HEK293 (cell line): ENCODE measurements around the gene PPP3CA.

Experiments used
- PATZ1 ChIP-seq: fragments of 450-650 bp; formaldehyde crosslinking; IDR thresholded peaks from 2 replicates; pipeline ENCODE4 v1.5.1; 2016; ENCODE audit warnings: missing biosample characterization, missing genetic modification characterization
- SETDB1 ChIP-seq: IDR thresholded peaks from one replicate; pipeline ENCODE4 v1.6.1; 2017; ENCODE audit warnings: mild to moderate bottlenecking, low read length, moderate library complexity, mixed read lengths; ENCODE audit not compliant: insufficient read length
- ZNF155 ChIP-seq: fragments of 450-650 bp; formaldehyde crosslinking; IDR thresholded peaks from 2 replicates; pipeline ENCODE4 v1.5.1; 2016; ENCODE audit warnings: missing biosample characterization, missing genetic modification characterization
- ZNF610 ChIP-seq: fragments of 450-650 bp; formaldehyde crosslinking; IDR thresholded peaks from 2 replicates; pipeline ENCODE4 v1.5.1; 2016; ENCODE audit warnings: missing biosample characterization, missing genetic modification characterization, borderline replicate concordance
- ZNF785 ChIP-seq: fragments of 450-650 bp; formaldehyde crosslinking; IDR thresholded peaks from 2 replicates; pipeline ENCODE4 v1.5.1; 2016; ENCODE audit warnings: missing biosample characterization, missing genetic modification characterization
- ZNF837 ChIP-seq: fragments of 450-650 bp; formaldehyde crosslinking; IDR thresholded peaks from 2 replicates; pipeline ENCODE4 v1.5.1; 2016; ENCODE audit warnings: missing biosample characterization, missing genetic modification characterization
- ZXDB ChIP-seq: fragments of 450-650 bp; formaldehyde crosslinking; IDR thresholded peaks from 2 replicates; pipeline ENCODE4 v1.5.1; 2016; ENCODE audit warnings: missing biosample characterization, missing genetic modification characterization
- TF ChIP-seq, protein P1 (sequence below): fragments of 450-650 bp; formaldehyde crosslinking; IDR thresholded peaks from 2 replicates; pipeline ENCODE4 v1.5.1; 2016; ENCODE audit warnings: missing biosample characterization, missing genetic modification characterization
- TF ChIP-seq, protein P2 (sequence below): fragments of 450-650 bp; formaldehyde crosslinking; conservative IDR thresholded peaks from 2 replicates; pipeline ENCODE4 v1.5.1; 2016; ENCODE audit warnings: low read depth, missing biosample characterization, missing genetic modification characterization
- TF ChIP-seq, protein P3 (sequence below): fragments of 450-650 bp; formaldehyde crosslinking; IDR thresholded peaks from 2 replicates; pipeline ENCODE4 v1.5.1; 2016; ENCODE audit warnings: missing biosample characterization, missing genetic modification characterization, borderline replicate concordance
- TF ChIP-seq, protein P4 (sequence below): sonication (generic); formaldehyde crosslinking; IDR thresholded peaks from 2 replicates; pipeline ENCODE4 v1.8.1; 2022; ENCODE audit warnings: mild to moderate bottlenecking, moderate library complexity, missing genetic modification reagents
- TF ChIP-seq, protein P5 (sequence below): fragments of 450-650 bp; formaldehyde crosslinking; IDR thresholded peaks from 2 replicates; pipeline ENCODE4 v1.5.1; 2016; ENCODE audit warnings: missing biosample characterization, missing genetic modification characterization

DNA sequence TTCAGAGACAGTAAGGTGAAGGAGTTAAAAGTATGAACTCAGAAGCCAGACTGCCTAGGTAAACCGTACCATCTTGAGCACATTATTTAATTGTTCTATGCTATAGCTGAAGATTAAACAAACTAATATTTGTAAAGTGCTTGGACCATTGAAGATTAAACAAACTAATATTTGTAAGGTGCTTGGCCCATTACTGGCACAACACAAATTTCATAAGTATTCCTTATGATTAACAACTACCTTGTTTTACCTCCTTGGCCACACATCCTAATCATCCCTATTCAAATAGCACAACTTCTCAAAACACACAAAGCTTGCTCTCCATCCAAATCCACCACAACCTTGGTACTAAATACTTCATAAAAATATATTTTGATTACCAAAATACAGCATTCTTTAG, 137.0 kb downstream of the PPP3CA start:
- no peak for TF ChIP-seq SETDB1
- TF ChIP-seq, protein P1, sequence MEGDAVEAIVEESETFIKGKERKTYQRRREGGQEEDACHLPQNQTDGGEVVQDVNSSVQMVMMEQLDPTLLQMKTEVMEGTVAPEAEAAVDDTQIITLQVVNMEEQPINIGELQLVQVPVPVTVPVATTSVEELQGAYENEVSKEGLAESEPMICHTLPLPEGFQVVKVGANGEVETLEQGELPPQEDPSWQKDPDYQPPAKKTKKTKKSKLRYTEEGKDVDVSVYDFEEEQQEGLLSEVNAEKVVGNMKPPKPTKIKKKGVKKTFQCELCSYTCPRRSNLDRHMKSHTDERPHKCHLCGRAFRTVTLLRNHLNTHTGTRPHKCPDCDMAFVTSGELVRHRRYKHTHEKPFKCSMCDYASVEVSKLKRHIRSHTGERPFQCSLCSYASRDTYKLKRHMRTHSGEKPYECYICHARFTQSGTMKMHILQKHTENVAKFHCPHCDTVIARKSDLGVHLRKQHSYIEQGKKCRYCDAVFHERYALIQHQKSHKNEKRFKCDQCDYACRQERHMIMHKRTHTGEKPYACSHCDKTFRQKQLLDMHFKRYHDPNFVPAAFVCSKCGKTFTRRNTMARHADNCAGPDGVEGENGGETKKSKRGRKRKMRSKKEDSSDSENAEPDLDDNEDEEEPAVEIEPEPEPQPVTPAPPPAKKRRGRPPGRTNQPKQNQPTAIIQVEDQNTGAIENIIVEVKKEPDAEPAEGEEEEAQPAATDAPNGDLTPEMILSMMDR (tag by site-specific recombination): no peak
- TF ChIP-seq ZNF785 (tag by site-specific recombination): no peak
- TF ChIP-seq, protein P2, sequence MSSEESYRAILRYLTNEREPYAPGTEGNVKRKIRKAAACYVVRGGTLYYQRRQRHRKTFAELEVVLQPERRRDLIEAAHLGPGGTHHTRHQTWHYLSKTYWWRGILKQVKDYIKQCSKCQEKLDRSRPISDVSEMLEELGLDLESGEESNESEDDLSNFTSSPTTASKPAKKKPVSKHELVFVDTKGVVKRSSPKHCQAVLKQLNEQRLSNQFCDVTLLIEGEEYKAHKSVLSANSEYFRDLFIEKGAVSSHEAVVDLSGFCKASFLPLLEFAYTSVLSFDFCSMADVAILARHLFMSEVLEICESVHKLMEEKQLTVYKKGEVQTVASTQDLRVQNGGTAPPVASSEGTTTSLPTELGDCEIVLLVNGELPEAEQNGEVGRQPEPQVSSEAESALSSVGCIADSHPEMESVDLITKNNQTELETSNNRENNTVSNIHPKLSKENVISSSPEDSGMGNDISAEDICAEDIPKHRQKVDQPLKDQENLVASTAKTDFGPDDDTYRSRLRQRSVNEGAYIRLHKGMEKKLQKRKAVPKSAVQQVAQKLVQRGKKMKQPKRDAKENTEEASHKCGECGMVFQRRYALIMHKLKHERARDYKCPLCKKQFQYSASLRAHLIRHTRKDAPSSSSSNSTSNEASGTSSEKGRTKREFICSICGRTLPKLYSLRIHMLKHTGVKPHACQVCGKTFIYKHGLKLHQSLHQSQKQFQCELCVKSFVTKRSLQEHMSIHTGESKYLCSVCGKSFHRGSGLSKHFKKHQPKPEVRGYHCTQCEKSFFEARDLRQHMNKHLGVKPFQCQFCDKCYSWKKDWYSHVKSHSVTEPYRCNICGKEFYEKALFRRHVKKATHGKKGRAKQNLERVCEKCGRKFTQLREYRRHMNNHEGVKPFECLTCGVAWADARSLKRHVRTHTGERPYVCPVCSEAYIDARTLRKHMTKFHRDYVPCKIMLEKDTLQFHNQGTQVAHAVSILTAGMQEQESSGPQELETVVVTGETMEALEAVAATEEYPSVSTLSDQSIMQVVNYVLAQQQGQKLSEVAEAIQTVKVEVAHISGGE: no peak
- no peak for TF ChIP-seq ZNF837 (tag by site-specific recombination)
- TF ChIP-seq, protein P3, sequence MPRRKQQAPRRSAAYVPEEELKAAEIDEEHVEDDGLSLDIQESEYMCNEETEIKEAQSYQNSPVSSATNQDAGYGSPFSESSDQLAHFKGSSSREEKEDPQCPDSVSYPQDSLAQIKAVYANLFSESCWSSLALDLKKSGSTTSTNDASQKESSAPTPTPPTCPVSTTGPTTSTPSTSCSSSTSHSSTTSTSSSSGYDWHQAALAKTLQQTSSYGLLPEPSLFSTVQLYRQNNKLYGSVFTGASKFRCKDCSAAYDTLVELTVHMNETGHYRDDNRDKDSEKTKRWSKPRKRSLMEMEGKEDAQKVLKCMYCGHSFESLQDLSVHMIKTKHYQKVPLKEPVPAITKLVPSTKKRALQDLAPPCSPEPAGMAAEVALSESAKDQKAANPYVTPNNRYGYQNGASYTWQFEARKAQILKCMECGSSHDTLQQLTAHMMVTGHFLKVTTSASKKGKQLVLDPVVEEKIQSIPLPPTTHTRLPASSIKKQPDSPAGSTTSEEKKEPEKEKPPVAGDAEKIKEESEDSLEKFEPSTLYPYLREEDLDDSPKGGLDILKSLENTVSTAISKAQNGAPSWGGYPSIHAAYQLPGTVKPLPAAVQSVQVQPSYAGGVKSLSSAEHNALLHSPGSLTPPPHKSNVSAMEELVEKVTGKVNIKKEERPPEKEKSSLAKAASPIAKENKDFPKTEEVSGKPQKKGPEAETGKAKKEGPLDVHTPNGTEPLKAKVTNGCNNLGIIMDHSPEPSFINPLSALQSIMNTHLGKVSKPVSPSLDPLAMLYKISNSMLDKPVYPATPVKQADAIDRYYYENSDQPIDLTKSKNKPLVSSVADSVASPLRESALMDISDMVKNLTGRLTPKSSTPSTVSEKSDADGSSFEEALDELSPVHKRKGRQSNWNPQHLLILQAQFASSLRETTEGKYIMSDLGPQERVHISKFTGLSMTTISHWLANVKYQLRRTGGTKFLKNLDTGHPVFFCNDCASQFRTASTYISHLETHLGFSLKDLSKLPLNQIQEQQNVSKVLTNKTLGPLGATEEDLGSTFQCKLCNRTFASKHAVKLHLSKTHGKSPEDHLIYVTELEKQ (tag by site-specific recombination): no peak
- TF ChIP-seq ZNF155: no peak
- no peak for TF ChIP-seq ZXDB (tag by site-specific recombination)
- TF ChIP-seq, protein P4, sequence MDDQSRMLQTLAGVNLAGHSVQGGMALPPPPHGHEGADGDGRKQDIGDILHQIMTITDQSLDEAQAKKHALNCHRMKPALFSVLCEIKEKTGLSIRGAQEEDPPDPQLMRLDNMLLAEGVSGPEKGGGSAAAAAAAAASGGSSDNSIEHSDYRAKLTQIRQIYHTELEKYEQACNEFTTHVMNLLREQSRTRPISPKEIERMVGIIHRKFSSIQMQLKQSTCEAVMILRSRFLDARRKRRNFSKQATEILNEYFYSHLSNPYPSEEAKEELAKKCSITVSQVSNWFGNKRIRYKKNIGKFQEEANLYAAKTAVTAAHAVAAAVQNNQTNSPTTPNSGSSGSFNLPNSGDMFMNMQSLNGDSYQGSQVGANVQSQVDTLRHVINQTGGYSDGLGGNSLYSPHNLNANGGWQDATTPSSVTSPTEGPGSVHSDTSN (CRISPR knock-in tag): no peak
- no peak for TF ChIP-seq ZNF610 (tag by site-specific recombination)
- TF ChIP-seq, protein P5, sequence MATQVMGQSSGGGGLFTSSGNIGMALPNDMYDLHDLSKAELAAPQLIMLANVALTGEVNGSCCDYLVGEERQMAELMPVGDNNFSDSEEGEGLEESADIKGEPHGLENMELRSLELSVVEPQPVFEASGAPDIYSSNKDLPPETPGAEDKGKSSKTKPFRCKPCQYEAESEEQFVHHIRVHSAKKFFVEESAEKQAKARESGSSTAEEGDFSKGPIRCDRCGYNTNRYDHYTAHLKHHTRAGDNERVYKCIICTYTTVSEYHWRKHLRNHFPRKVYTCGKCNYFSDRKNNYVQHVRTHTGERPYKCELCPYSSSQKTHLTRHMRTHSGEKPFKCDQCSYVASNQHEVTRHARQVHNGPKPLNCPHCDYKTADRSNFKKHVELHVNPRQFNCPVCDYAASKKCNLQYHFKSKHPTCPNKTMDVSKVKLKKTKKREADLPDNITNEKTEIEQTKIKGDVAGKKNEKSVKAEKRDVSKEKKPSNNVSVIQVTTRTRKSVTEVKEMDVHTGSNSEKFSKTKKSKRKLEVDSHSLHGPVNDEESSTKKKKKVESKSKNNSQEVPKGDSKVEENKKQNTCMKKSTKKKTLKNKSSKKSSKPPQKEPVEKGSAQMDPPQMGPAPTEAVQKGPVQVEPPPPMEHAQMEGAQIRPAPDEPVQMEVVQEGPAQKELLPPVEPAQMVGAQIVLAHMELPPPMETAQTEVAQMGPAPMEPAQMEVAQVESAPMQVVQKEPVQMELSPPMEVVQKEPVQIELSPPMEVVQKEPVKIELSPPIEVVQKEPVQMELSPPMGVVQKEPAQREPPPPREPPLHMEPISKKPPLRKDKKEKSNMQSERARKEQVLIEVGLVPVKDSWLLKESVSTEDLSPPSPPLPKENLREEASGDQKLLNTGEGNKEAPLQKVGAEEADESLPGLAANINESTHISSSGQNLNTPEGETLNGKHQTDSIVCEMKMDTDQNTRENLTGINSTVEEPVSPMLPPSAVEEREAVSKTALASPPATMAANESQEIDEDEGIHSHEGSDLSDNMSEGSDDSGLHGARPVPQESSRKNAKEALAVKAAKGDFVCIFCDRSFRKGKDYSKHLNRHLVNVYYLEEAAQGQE: no peak
- TF ChIP-seq PATZ1: no peak
